Measurements from ENCODE around the gene WNT4. TPM values are rescaled to one million over a fixed set of nuclear protein-coding genes. Genes with fewer than 3 reads are reported as not detected.

Gene WNT4
- total and polyA plus RNA-seq, 11 donors: 0.04 to 0.38 (median 0.08) TPM; not detected in 3

GRCh38 chr1:22102746-22103145 is 40.2 kb downstream of the WNT4 start:
- intact Hi-C loops (cut with DNase I): loop anchor here in 6 of 10 donors (10.0 kb wide), 3 partner anchors 172 to 542 kb away; partner anchors contain the start of gene C1QC (in 3 of the 6)
- H3K36me3 ChIP-seq: peaks cover 0 to 56% (median 29%) of the 10 kb centered on the region in 9 donors
- H3K4me1 ChIP-seq: peaks cover 0 to 33% (median 8%) of the 10 kb centered on the region in 12 donors
- ATAC-seq (no peak), DNase-seq (no peak)
- WGBS, 4 donors: 79 to 89% (median 80%) methylated on average over 3 of the region's 3 CpGs
- H3K27ac ChIP-seq: no peak overlapping the region
- TF ChIP-seq CTCF (IDR thresholded peaks at IDR 0.05) (no peak), POLR2A (IDR thresholded peaks at IDR 0.05) (no peak)
- H3K4me3 ChIP-seq: no peak overlapping the region
- no peaks in the 10 kb centered on the region for H3K9me3 ChIP-seq
- no peaks in the 10 kb centered on the region for H3K27me3 ChIP-seq

- H3K9me3 ChIP-seq: no peaks in the 10 kb centered on the region
- no peak for DNase-seq
- H3K27me3 ChIP-seq: no peaks in the 10 kb centered on the region
- peaks cover 0 to 33% (median 8%) of the 10 kb centered on the region in 12 donors for H3K4me1 ChIP-seq
- no peak overlapping the region for H3K27ac ChIP-seq
- no peak overlapping the region for H3K4me3 ChIP-seq
- intact Hi-C loops (cut with DNase I): loop anchor here in 6 of 10 donors (10.0 kb wide), 3 partner anchors 173 to 543 kb away; partner anchors contain the start of gene C1QC (in 3 of the 6)
- ATAC-seq: no peak
- H3K36me3 ChIP-seq: peaks cover 0 to 62% (median 37%) of the 10 kb centered on the region in 9 donors
- TF ChIP-seq POLR2A (IDR thresholded peaks at IDR 0.05) (no peak), CTCF (IDR thresholded peaks at IDR 0.05) (no peak)
- WGBS, 4 donors: 72 to 76% (median 75%) methylated on average over 8 of the region's 8 CpGs
These were observed 40.9 kb downstream of the WNT4 start for GRCh38 chr1:22101995-22102394.

- intact Hi-C loops (cut with DNase I): loop anchor here in 6 of 10 donors (10.0 kb wide), 3 partner anchors 174 to 544 kb away; partner anchors contain the start of gene C1QC (in 3 of the 6)
- H3K9me3 ChIP-seq: no peaks in the 10 kb centered on the region
- no peak for DNase-seq
- H3K27me3 ChIP-seq: no peaks in the 10 kb centered on the region
- no peak overlapping the region for H3K4me3 ChIP-seq
- peaks cover 0 to 33% (median 8%) of the 10 kb centered on the region in 12 donors for H3K4me1 ChIP-seq
- no peak overlapping the region for H3K27ac ChIP-seq
- 39 to 47% (median 43%) methylated on average over 1 of the region's 1 CpG for WGBS, 4 donors
- TF ChIP-seq POLR2A (IDR thresholded peaks at IDR 0.05): no peak
- H3K36me3 ChIP-seq: peaks cover 0 to 62% (median 45%) of the 10 kb centered on the region in 9 donors
- ATAC-seq: no peak
These were observed 41.7 kb downstream of the WNT4 start for GRCh38 chr1:22101199-22101598.

GRCh38 chr1:22100168-22100567 is 42.7 kb downstream of the WNT4 start:
- Histone ChIP-seq H3K27ac (no peak overlapping the region), H3K9me3 (no peaks in the 10 kb centered on the region), H3K4me1 (peaks cover 0 to 26% (median 8%) of the 10 kb centered on the region in 12 donors), H3K36me3 (peaks cover 0 to 66% (median 55%) of the 10 kb centered on the region in 9 donors), H3K4me3 (no peak overlapping the region), H3K27me3 (no peaks in the 10 kb centered on the region)
- no peak for ATAC-seq
- TF ChIP-seq POLR2A (IDR thresholded peaks at IDR 0.05): no peak
- no peak for TF ChIP-seq CTCF (IDR thresholded peaks at IDR 0.05)
- DNase-seq: no peak
- intact Hi-C loops (cut with DNase I): loop anchor here in 6 of 10 donors (10.0 kb wide), 3 partner anchors 175 to 545 kb away; partner anchors contain the start of gene C1QC (in 3 of the 6)
- 90 to 93% (median 92%) methylated on average over 3 of the region's 3 CpGs for WGBS, 4 donors

Measured in heart left ventricle (tissue), 16 donors.